ENCODE results near the gene ARHGAP45. TPM values are rescaled to one million over a fixed set of nuclear protein-coding genes. Genes with fewer than 3 reads are reported as not detected.

The ARHGAP45 gene
- total and polyA plus RNA-seq, 2 of the 8 experiments (the other 6 are each of a cell fraction or from before 2014, with no cell fraction given) = 31.4 to 41.8 TPM

GRCh38 chr19:1130771-1131717, 64.1 kb downstream of the ARHGAP45 start (continued):
- TF ChIP-seq CBX8 (IDR thresholded peaks at IDR 0.05; ENCODE audit: borderline replicate concordance, low read depth, low read length) = no peak
